GM12875 (cell line): Measurements from ENCODE around the gene PPP1R3D.

ENCODE experiments used
- H3K4me3 ChIP-seq: one replicate; pipeline ENCODE4 v1.5.1; 2011; ENCODE audit warnings: low read depth, low read length, control low read depth
- CTCF ChIP-seq: IDR thresholded peaks from 2 replicates; pipeline ENCODE4 v1.5.1; 2011; ENCODE audit warnings: low read depth, mild to moderate bottlenecking, control low read depth, inconsistent platforms, low read length, moderate library complexity, borderline replicate concordance; ENCODE audit not compliant: insufficient read depth

The PPP1R3D gene

DNA sequence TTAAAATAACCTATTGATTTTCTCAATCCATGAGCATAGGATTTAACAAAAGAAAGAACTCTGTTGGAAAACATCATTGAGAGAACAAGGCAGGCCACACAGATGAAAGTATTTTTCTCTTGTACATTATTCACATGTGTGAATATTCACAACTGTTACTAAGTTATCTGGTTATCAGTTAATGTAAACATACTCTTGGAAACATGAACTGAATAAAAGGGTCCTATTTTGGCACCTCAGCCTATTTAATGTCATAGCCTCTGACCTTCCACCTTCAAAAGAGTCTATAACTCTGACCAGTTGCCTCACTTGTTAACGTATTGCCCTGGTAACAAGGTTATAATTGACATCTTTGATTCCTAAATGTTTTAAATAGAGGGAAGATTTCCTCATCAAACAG is 14.7 kb downstream of the PPP1R3D start:
- H3K4me3 ChIP-seq = no peak overlapping the region
- TF ChIP-seq CTCF = no peak

GRCh38 chr20:59923514-59923913 is 16.6 kb downstream of the PPP1R3D start:
- H3K4me3 ChIP-seq = no peak overlapping the region
- TF ChIP-seq CTCF = no peak

DNA sequence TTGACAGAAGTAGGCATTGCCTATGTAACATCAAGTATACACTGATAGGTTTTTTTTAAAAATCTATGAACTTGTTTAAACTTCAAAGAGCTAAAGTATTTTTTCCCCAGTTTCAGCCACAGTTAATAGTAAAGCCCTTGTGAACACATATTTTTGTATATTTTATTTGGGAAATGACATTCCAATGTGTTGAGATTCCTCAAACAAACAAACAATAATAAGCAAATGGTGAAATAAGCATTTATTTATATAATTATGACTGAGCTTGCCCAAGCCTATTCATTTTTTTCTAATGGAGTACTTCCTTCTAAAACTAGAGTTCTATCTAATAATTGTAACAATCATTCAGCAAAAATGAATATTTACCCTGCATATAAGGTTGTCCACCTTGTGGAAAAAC is 19.2 kb downstream of the PPP1R3D start:
- no peak overlapping the region for H3K4me3 ChIP-seq
- TF ChIP-seq CTCF = no peak

- H3K4me3 ChIP-seq = no peak overlapping the region
- no peak for TF ChIP-seq CTCF
These were observed 27.5 kb downstream of the PPP1R3D start for GRCh38 chr20:59912609-59913008.

- no peak for TF ChIP-seq CTCF
- no peak overlapping the region for H3K4me3 ChIP-seq
These were observed 29.1 kb downstream of the PPP1R3D start for GRCh38 chr20:59911041-59911440.

DNA sequence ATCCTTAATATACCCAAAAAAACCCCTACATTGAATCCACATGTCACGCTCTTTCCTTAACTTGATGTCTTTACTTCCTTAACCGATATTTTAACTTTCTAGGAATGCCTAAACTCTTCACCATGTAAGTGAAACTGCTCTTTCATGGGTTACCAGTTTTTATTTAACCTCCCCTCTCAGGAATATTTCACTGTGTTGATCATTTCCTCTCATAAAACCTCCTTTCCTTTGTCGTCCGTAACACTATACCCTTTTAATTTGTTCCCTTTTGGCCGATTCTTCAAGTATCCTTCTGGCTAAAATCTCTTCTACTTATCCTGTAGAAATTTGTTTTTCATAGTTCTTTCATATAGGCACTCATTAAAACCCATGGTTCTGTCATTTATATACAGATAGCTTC is 31.2 kb downstream of the PPP1R3D start:
- no peak for TF ChIP-seq CTCF
- H3K4me3 ChIP-seq = no peak overlapping the region

DNA sequence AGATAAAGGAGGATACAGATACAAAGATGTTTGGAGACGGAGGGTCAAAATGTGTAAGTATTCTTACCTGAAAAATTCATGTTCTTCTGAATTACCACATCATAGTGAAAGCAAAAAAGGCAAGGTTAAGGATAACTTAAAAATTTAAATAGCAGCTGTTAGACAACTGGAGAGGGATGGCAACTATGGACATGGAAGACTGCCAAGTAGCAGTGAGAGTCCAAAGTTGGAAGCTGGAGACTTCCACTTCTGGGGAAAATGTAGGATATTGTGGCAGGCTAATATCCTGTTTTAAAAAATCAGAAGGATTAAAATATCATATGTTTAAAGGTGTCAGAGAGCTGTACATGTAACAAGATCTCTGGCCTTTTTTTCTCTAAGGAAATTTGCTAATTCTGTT is 36.5 kb downstream of the PPP1R3D start:
- H3K4me3 ChIP-seq = no peak overlapping the region
- TF ChIP-seq CTCF = no peak
